HG03060 (cell line): Measurements from ENCODE around the gene MRPS27.

ENCODE experiments used
- ATAC-seq: cut with Tn5 transposase; IDR thresholded peaks from one replicate; pipeline ENCODE4 v1.9.1; 2021; ENCODE audit warnings: low read depth, moderate number of reproducible peaks; ENCODE audit not compliant: unreplicated experiment

MRPS27 gene

GRCh38 chr5:72319976-72320752 lies at the start of gene MRPS27, which contains the start of gene PTCD2:
MRPS27 (minus strand) TSS chr5:72320240; CDS start chr5:72320221, 19 bp downstream.
PTCD2 (plus strand) TSS chr5:72320373; CDS start chr5:72320383, 10 bp downstream.
- peak; percentile 94 for ATAC-seq

GRCh38 chr5:72369711-72370110 lies 49.7 kb upstream of the MRPS27 start:
- ATAC-seq: no peak

- no peak for ATAC-seq
These were observed 49.3 kb upstream of the MRPS27 start for GRCh38 chr5:72369301-72369700.

- no peak for ATAC-seq
These were observed 48.2 kb upstream of the MRPS27 start for GRCh38 chr5:72368271-72368670.

- ATAC-seq: no peak
These were observed 46.4 kb upstream of the MRPS27 start for GRCh38 chr5:72366324-72366976.

GRCh38 chr5:72364951-72365350 lies 44.9 kb upstream of the MRPS27 start:
- ATAC-seq: no peak

GRCh38 chr5:72364171-72364570 lies 44.1 kb upstream of the MRPS27 start:
- ATAC-seq: no peak

- no peak for ATAC-seq
These were observed 43.2 kb upstream of the MRPS27 start for GRCh38 chr5:72363166-72363802.

- no peak for ATAC-seq
These were observed 39.8 kb upstream of the MRPS27 start for GRCh38 chr5:72359886-72360285.

- no peak for ATAC-seq
These were observed 38.9 kb upstream of the MRPS27 start for GRCh38 chr5:72358925-72359324.

- ATAC-seq: no peak
These were observed 36.3 kb upstream of the MRPS27 start for GRCh38 chr5:72356361-72356760.

GRCh38 chr5:72355706-72356299 lies 35.8 kb upstream of the MRPS27 start:
- ATAC-seq: no peak

GRCh38 chr5:72353046-72353445 lies 33.0 kb upstream of the MRPS27 start:
- ATAC-seq: no peak

- ATAC-seq: no peak
These were observed 32.6 kb upstream of the MRPS27 start for GRCh38 chr5:72352616-72353015.

GRCh38 chr5:72351376-72351775 lies 31.3 kb upstream of the MRPS27 start:
- no peak for ATAC-seq

- ATAC-seq: no peak
These were observed 27.8 kb upstream of the MRPS27 start for GRCh38 chr5:72347801-72348308.

- no peak for ATAC-seq
These were observed 26.4 kb upstream of the MRPS27 start for GRCh38 chr5:72346398-72346797.

- no peak for ATAC-seq
These were observed 18.7 kb upstream of the MRPS27 start for GRCh38 chr5:72338689-72339209.

- no peak for ATAC-seq
These were observed 17.1 kb upstream of the MRPS27 start for GRCh38 chr5:72337159-72337558.

- no peak for ATAC-seq
These were observed 10.7 kb upstream of the MRPS27 start for GRCh38 chr5:72330712-72331111.

- ATAC-seq: no peak
These were observed 8.1 kb upstream of the MRPS27 start for GRCh38 chr5:72328172-72328571.
